Measurements from ENCODE around the gene PRR33. TPM values are rescaled to one million over a fixed set of nuclear protein-coding genes. Genes with fewer than 3 reads are reported as not detected.

PRR33 gene
- total RNA-seq, 2 experiments from 2014 or later: not detected

DNA sequence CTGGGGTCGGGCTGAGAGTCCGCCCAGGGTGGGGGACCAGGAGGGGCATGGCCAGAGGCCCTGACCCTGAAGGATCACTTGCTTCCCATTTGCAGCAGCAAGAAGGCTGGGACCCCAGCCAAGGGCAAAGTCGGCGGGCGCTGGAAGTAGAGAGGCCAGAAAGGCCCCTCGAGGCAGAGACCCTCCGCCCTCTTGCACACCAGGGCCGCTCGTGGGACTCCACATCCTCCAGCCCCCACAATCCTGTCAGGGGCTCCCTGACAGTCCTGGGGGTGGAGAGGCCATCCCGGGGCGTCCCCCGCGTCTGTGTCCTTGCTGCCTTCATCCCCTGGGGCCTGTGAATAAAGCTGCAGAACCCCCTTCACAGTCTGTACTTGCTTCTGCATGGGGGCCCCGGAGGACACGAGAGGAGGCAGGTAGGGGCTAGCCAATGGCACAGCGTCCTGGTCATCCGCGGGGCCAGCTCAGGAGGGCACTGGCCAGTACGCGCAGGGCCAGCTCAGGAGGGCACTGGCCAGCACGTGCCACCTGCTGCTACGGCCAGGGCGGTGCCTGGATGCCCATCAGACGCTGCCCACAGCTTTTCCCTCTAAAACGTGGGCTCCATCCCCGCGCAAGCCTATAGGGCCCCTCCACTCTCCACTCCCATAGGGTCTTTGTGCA lies 46.8 kb upstream of the PRR33 start:
- no peak overlapping the region for H3K4me3 Mint-ChIP-seq
- H3K36me3 Mint-ChIP-seq (ENCODE audit: low read depth): no peaks in the 10 kb centered on the region
- H3K36me3 ChIP-seq (ENCODE audit: insufficient read depth, low read length): no peaks in the 10 kb centered on the region
- H3K27me3 ChIP-seq (ENCODE audit: control insufficient read depth in 1 of 2, insufficient read depth in 2 of 2, low read length in 2 of 2): no peaks in the 10 kb centered on the region
- no peak overlapping the region for H3K4me3 ChIP-seq (ENCODE audit: low read length)
- CTCF ChIA-PET: no interaction called here
- TF ChIP-seq, protein P1, sequence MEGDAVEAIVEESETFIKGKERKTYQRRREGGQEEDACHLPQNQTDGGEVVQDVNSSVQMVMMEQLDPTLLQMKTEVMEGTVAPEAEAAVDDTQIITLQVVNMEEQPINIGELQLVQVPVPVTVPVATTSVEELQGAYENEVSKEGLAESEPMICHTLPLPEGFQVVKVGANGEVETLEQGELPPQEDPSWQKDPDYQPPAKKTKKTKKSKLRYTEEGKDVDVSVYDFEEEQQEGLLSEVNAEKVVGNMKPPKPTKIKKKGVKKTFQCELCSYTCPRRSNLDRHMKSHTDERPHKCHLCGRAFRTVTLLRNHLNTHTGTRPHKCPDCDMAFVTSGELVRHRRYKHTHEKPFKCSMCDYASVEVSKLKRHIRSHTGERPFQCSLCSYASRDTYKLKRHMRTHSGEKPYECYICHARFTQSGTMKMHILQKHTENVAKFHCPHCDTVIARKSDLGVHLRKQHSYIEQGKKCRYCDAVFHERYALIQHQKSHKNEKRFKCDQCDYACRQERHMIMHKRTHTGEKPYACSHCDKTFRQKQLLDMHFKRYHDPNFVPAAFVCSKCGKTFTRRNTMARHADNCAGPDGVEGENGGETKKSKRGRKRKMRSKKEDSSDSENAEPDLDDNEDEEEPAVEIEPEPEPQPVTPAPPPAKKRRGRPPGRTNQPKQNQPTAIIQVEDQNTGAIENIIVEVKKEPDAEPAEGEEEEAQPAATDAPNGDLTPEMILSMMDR (IDR thresholded peaks at IDR 0.05): no peak
- H3K4me1 ChIP-seq (ENCODE audit: insufficient read depth, low read length): peaks cover 3% of the 10 kb centered on the region
- ATAC-seq (ENCODE audit: poor library complexity) (no peak), DNase-seq (peak in 1 of 14 experiments; percentile 0)
- H3K27ac Mint-ChIP-seq: no peak overlapping the region
- no peak overlapping the region for H3K27ac ChIP-seq (ENCODE audit: low read depth in 1 of 2, low read length in 2 of 2)
- POLR2A ChIA-PET: no interaction called here
- H3K27me3 Mint-ChIP-seq: peaks cover 4% of the 10 kb centered on the region
- H3K4me1 Mint-ChIP-seq (ENCODE audit: low read depth): no peaks in the 10 kb centered on the region
- no peaks in the 10 kb centered on the region for H3K9me3 ChIP-seq (ENCODE audit: control insufficient read depth in 1 of 2, insufficient read depth in 1 of 2, low read length in 2 of 2)
- H3K9me3 Mint-ChIP-seq: no peaks in the 10 kb centered on the region
- intact Hi-C loops (cut with DNase I, micrococcal nuclease): loop anchor here (1.0 kb wide), 3 partner anchors 23 to 44 kb away; no protein-coding TSS in a partner anchor

DNA sequence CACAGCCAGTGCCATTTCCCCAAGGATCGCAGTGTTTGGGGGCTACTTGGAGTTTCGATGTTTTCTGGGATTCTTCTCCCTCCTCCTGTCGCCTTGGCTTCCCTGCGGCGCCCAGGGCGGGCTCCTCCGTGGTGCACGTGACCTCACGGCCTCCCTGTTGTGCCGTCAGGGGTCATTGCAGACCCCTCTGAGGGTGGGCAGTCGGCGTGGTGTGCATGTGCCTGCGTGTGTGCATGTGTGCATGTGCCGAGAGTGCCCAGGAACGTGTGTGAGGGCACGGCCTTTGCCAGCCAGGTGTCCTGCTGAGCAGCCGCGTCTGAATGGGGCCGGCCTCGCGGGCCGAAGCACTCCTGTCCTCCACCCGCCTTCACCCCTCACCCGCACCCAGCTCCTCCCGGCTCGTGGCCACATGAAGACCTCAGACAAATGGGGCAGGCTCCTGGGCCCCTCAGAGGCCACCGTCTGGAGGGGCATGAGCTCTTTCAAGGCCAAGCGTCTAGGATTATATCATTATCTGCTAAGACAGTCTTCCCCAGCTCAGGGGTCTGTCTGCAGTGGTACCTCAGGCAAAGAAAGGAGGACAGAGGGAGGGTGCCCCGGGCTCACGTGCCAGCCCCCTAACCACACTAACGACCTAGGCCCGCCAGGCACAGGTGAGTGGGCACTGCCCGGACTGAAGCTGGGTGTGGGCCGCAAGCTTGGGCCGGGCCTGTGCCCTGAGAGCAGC lies 46.1 kb upstream of the PRR33 start:
- Histone ChIP-seq H3K27ac (ENCODE audit: low read depth in 1 of 2, low read length in 2 of 2) (no peak overlapping the region), H3K4me3 (ENCODE audit: low read length) (no peak overlapping the region), H3K4me1 (ENCODE audit: insufficient read depth, low read length) (peaks cover 3% of the 10 kb centered on the region), H3K27me3 (ENCODE audit: control insufficient read depth in 1 of 2, insufficient read depth in 2 of 2, low read length in 2 of 2) (no peaks in the 10 kb centered on the region), H3K9me3 (ENCODE audit: control insufficient read depth in 1 of 2, insufficient read depth in 1 of 2, low read length in 2 of 2) (no peaks in the 10 kb centered on the region), H3K36me3 (ENCODE audit: insufficient read depth, low read length) (no peaks in the 10 kb centered on the region)
- H3K9me3 Mint-ChIP-seq: no peaks in the 10 kb centered on the region
- peaks cover 4% of the 10 kb centered on the region for H3K27me3 Mint-ChIP-seq
- no peak overlapping the region for H3K27ac Mint-ChIP-seq
- no peaks in the 10 kb centered on the region for H3K4me1 Mint-ChIP-seq (ENCODE audit: low read depth)
- H3K4me3 Mint-ChIP-seq: no peak overlapping the region
- ChIA-PET CTCF (no interaction called here), POLR2A (no interaction called here)
- intact Hi-C loops (cut with DNase I, micrococcal nuclease): loop anchor here in 1 of 2 experiments (1.0 kb wide), 1 partner anchor 22 kb away; no protein-coding TSS in a partner anchor
- H3K36me3 Mint-ChIP-seq (ENCODE audit: low read depth): no peaks in the 10 kb centered on the region
- TF ChIP-seq, protein P1 (IDR thresholded peaks at IDR 0.05): no peak
- ATAC-seq (ENCODE audit: poor library complexity): no peak
- DNase-seq: peak in 1 of 14 experiments; percentile 0

DNA sequence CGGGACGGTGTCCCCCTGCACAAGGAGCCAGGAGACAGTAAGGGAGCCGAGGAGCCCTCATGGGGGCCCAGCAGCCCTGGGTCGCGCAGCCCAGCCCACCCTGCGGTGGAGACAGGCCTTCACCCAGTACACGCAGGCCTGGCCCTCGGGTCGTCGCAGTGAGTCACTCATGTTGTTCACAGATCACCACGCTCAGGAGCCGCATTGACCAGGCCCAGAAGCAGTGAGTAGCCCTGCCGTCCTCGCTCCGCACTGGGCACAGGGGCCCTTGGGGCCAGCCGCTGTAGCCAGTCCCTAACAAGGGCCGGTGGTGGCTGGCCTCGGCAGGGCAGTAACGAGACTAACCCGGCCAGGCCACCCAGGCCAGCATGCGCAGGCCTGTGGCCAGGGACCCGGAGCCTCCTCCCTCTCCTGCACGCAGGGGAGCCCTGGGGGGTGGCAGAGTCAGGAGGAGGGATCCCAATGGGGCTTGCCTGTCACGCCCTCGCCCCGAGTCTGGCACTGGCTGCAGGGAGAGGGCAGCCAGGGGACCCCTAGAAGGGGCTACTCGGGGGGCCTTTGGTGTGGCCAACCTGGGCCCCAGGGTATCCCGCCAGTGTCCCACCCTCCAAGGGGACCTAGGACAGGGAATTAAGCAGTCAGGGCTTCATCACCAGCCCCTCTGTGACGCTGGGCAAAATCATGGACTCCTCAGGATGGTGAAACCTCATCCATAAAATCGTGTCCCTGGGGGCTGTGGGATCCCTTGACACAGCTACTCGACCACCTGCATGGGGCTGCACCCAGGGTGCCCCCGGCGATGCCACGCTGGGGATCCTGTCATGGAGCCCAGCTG lies 45.3 kb upstream of the PRR33 start:
- Mint-ChIP-seq H3K27me3 (peaks cover 4% of the 10 kb centered on the region), H3K4me3 (no peak overlapping the region), H3K27ac (no peak overlapping the region), H3K9me3 (no peaks in the 10 kb centered on the region), H3K36me3 (ENCODE audit: low read depth) (no peaks in the 10 kb centered on the region), H3K4me1 (ENCODE audit: low read depth) (no peaks in the 10 kb centered on the region)
- no peak for ATAC-seq (ENCODE audit: poor library complexity)
- peak in 1 of 14 experiments; percentile 0 for DNase-seq
- peaks cover 3% of the 10 kb centered on the region for H3K4me1 ChIP-seq (ENCODE audit: insufficient read depth, low read length)
- H3K36me3 ChIP-seq (ENCODE audit: insufficient read depth, low read length): no peaks in the 10 kb centered on the region
- TF ChIP-seq, protein P1 (IDR thresholded peaks at IDR 0.05): no peak
- no peaks in the 10 kb centered on the region for H3K9me3 ChIP-seq (ENCODE audit: control insufficient read depth in 1 of 2, insufficient read depth in 1 of 2, low read length in 2 of 2)
- ChIA-PET POLR2A (no interaction called here), CTCF (no interaction called here)
- intact Hi-C loops (cut with DNase I, micrococcal nuclease): no loop called here
- no peaks in the 10 kb centered on the region for H3K27me3 ChIP-seq (ENCODE audit: control insufficient read depth in 1 of 2, insufficient read depth in 2 of 2, low read length in 2 of 2)
- H3K27ac ChIP-seq (ENCODE audit: low read depth in 1 of 2, low read length in 2 of 2): no peak overlapping the region
- H3K4me3 ChIP-seq (ENCODE audit: low read length): no peak overlapping the region

Data from CD4-positive, alpha-beta T cell (primary cell).